ENCODE measurements around the gene CALCOCO1.

CALCOCO1 gene

DNA sequence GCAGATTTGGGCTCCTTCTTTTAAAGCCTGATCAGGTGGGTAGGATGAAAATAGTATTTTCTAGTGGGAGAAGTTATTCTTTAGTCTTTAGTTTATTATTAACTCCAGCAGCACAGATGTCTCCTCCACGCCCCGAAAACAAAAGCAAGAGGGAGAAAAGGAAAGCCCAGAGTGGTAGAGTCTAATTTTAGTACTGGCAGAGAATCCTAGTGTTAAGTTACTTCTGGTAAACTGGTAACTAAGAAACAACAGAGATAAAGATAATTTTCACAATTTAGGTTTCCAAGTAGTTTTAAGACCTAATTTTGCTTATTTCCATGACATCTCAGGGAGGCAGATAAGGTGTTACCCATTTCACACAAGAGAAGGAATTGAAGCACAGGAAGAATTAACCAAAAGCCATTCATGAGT lies 67.7 kb downstream of the CALCOCO1 start:
- no peak for DNase-seq

DNA sequence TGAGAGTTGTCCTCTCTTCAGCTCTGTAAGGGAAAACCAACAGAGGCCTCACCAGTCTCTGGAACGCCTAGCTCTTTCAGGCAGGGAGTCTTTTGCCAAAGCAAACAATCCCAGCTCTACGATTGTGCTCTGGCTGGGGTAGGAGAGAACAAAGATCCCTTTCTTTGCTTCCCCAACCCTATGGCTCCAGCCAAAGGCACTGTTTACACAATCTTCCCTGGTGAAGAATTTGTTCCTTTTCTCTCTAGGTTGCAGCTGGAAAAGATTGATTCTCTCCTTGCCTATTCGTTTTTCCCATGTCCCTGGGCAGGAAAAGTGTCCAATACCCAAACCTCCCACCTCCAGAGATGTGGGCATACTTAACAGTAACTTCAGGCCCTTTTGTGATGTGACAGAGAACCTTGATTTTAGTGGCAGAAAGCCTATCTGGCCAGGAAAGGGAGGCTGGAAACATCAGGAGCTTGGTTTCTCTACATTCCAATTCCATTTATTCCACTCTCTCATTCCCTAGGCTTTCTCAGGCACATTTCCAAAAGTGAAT lies 68.2 kb downstream of the CALCOCO1 start:
- DNase-seq = no peak
